ENCODE data around the gene FREM2.

Gene FREM2

DNA sequence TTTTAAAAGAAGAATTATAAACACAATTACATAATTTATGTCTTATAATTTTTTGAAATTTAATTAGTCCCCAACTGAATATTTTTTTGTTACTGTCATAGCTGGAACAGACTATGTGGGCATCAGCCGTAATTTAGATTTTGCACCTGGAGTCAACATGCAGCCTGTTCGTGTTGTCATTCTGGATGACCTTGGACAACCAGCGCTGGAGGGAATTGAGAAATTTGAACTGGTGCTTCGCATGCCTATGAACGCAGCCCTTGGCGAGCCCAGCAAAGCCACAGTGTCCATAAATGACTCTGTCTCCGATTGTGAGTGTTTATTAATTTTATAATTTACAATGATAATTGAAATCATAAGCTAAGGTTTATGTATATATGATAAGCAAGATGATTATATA, 161.5 kb downstream of the FREM2 start:
- Histone ChIP-seq H3K27ac (ENCODE audit: extremely low read depth, low read depth, low read length) (no peak overlapping the region), H3K4me1 (ENCODE audit: control insufficient read depth, insufficient read depth, low read length) (0 out of 2 replicates have a peak, but pooled peaks cover 2% of the 10 kb centered on the region), H3K9me3 (ENCODE audit: control insufficient read depth, insufficient read depth, low read depth, low read length) (no peaks in the 10 kb centered on the region), H3K36me3 (ENCODE audit: control insufficient read depth in 2 of 2, insufficient read depth in 1 of 2, low read length in 2 of 2) (no peaks in the 10 kb centered on the region), H3K4me3 (ENCODE audit: low read depth, low read length) (no peak overlapping the region)
- CTCF ChIA-PET = interaction anchor here (0.6 kb wide), 1 partner anchor 23 kb away, joined by 4 read pairs; no protein-coding TSS in a partner anchor
- POLR2A ChIA-PET = no interaction called here
- TF ChIP-seq ZNF433 (tag by site-specific recombination; IDR thresholded peaks at IDR 0.05; ENCODE audit: low read depth) = no peak
- TF ChIP-seq ZNF664 (tag by site-specific recombination; IDR thresholded peaks at IDR 0.05) = no peak
- TF ChIP-seq ZEB2 (tag by site-specific recombination; IDR thresholded peaks at IDR 0.05) = no peak
- no peak for TF ChIP-seq ZFP69B (tag by site-specific recombination; IDR thresholded peaks at IDR 0.05)
- no peak for TF ChIP-seq BCL11A (tag by site-specific recombination; IDR thresholded peaks at IDR 0.05; ENCODE audit: low read depth)
- no peak for TF ChIP-seq ZNF23 (tag by site-specific recombination; IDR thresholded peaks at IDR 0.05; ENCODE audit: borderline replicate concordance)
- no peak for TF ChIP-seq SALL2 (tag by site-specific recombination; IDR thresholded peaks at IDR 0.05; ENCODE audit: borderline replicate concordance)
- TF ChIP-seq ZNF626 (tag by site-specific recombination; IDR thresholded peaks at IDR 0.05) = no peak

GRCh38 chr13:38849315-38849714, 162.4 kb downstream of the FREM2 start:
- CTCF ChIA-PET = no interaction called here
- Histone ChIP-seq H3K4me1 (ENCODE audit: control insufficient read depth, insufficient read depth, low read length) (0 out of 2 replicates have a peak, but pooled peaks cover 2% of the 10 kb centered on the region), H3K9me3 (ENCODE audit: control insufficient read depth, insufficient read depth, low read depth, low read length) (no peaks in the 10 kb centered on the region), H3K27ac (ENCODE audit: extremely low read depth, low read depth, low read length) (no peak overlapping the region), H3K4me3 (ENCODE audit: low read depth, low read length) (no peak overlapping the region), H3K36me3 (ENCODE audit: control insufficient read depth in 2 of 2, insufficient read depth in 1 of 2, low read length in 2 of 2) (no peaks in the 10 kb centered on the region)
- TF ChIP-seq ZNF133 (tag by site-specific recombination; IDR thresholded peaks at IDR 0.05) (no peak), ZSCAN16 (tag by site-specific recombination; IDR thresholded peaks at IDR 0.05) (no peak), ZNF2 (tag by site-specific recombination; IDR thresholded peaks at IDR 0.05) (no peak), ZNF341 (tag by site-specific recombination; IDR thresholded peaks at IDR 0.05; ENCODE audit: low read depth) (no peak), ZNF747 (tag by site-specific recombination; IDR thresholded peaks at IDR 0.05) (no peak), RBAK (tag by site-specific recombination; IDR thresholded peaks at IDR 0.05) (no peak), ZNF692 (tag by site-specific recombination; IDR thresholded peaks at IDR 0.05) (no peak), YY2 (tag by site-specific recombination; IDR thresholded peaks at IDR 0.05) (no peak), SALL2 (tag by site-specific recombination; IDR thresholded peaks at IDR 0.05; ENCODE audit: borderline replicate concordance) (no peak), ZNF654 (tag by site-specific recombination; IDR thresholded peaks at IDR 0.05; ENCODE audit: low read depth) (no peak), SP2 (tag by site-specific recombination; IDR thresholded peaks at IDR 0.05) (no peak), ZFHX2 (tag by site-specific recombination; conservative IDR thresholded peaks at IDR 0.05) (no peak), ZNF132 (tag by site-specific recombination; IDR thresholded peaks at IDR 0.05; ENCODE audit: borderline replicate concordance) (no peak), KLF16 (tag by site-specific recombination; IDR thresholded peaks at IDR 0.05) (no peak), ZNF558 (tag by site-specific recombination; IDR thresholded peaks at IDR 0.05) (no peak), ZNF280C (tag by site-specific recombination; IDR thresholded peaks at IDR 0.05) (no peak)
- TF ChIP-seq, protein P1, sequence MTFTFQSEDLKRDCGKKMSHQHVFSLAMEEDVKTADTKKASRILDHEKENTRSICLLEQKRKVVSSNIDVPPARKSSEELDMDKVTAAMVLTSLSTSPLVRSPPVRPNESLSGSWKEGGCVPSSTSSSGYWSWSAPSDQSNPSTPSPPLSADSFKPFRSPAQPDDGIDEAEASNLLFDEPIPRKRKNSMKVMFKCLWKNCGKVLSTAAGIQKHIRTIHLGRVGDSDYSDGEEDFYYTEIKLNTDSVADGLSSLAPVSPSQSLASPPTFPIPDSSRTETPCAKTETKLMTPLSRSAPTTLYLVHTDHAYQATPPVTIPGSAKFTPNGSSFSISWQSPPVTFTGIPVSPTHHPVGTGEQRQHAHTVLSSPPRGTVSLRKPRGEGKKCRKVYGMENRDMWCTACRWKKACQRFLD (tag by site-specific recombination; IDR thresholded peaks at IDR 0.05) = no peak
- TF ChIP-seq, protein P2, sequence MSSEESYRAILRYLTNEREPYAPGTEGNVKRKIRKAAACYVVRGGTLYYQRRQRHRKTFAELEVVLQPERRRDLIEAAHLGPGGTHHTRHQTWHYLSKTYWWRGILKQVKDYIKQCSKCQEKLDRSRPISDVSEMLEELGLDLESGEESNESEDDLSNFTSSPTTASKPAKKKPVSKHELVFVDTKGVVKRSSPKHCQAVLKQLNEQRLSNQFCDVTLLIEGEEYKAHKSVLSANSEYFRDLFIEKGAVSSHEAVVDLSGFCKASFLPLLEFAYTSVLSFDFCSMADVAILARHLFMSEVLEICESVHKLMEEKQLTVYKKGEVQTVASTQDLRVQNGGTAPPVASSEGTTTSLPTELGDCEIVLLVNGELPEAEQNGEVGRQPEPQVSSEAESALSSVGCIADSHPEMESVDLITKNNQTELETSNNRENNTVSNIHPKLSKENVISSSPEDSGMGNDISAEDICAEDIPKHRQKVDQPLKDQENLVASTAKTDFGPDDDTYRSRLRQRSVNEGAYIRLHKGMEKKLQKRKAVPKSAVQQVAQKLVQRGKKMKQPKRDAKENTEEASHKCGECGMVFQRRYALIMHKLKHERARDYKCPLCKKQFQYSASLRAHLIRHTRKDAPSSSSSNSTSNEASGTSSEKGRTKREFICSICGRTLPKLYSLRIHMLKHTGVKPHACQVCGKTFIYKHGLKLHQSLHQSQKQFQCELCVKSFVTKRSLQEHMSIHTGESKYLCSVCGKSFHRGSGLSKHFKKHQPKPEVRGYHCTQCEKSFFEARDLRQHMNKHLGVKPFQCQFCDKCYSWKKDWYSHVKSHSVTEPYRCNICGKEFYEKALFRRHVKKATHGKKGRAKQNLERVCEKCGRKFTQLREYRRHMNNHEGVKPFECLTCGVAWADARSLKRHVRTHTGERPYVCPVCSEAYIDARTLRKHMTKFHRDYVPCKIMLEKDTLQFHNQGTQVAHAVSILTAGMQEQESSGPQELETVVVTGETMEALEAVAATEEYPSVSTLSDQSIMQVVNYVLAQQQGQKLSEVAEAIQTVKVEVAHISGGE (tag by site-specific recombination; conservative IDR thresholded peaks at IDR 0.05; ENCODE audit: low read depth) = no peak
- POLR2A ChIA-PET = no interaction called here
